HL-60 (cell line): ENCODE measurements around the gene AMIGO2.

Experiments used
- DNase-seq, 2 experiments: peaks; one replicate each; pipeline ENCODE4 v3.0.0-alpha.2; 2010 to 2020; ENCODE audit warnings: low read depth in 1 of 2, low spot score in 1 of 2
- H3K27ac ChIP-seq: fragments of 250-450 bp; sonication (Bioruptor Pico); replicated peaks from 2 replicates; pipeline ENCODE4 v1.5.1; 2020; ENCODE audit warnings: mild to moderate bottlenecking, moderate library complexity
- H3K27me3 ChIP-seq: fragments of 250-450 bp; sonication (Bioruptor Pico); 2 replicates; pipeline ENCODE4 v1.5.1; 2021; ENCODE audit warnings: mild to moderate bottlenecking, moderate library complexity; ENCODE audit not compliant: insufficient read depth, poor library complexity, severe bottlenecking
- H3K4me3 ChIP-seq: replicated peaks from 2 replicates; pipeline ENCODE4 v1.5.1; 2011; ENCODE audit warnings: mild to moderate bottlenecking, control low read depth, low read length; ENCODE audit not compliant: insufficient read depth
- GABPA ChIP-seq: IDR thresholded peaks from 2 replicates; pipeline ENCODE4 v1.6.1; 2012; ENCODE audit warnings: low read depth
- POLR2AphosphoS5 ChIP-seq: IDR thresholded peaks from 2 replicates; pipeline ENCODE4 v1.6.1; 2012; ENCODE audit warnings: low read depth
- REST ChIP-seq: IDR thresholded peaks from 2 replicates; pipeline ENCODE4 v1.6.1; 2012; ENCODE audit warnings: low read depth; ENCODE audit not compliant: insufficient replicate concordance
- SPI1 ChIP-seq: IDR thresholded peaks from 2 replicates; pipeline ENCODE4 v1.6.1; 2012; ENCODE audit warnings: low read depth, mild to moderate bottlenecking, borderline replicate concordance
- TF ChIP-seq, protein P1 (sequence below): IDR thresholded peaks from one replicate; pipeline ENCODE4 v1.5.1; 2011; ENCODE audit warnings: low read length, control low read depth, inconsistent platforms; ENCODE audit not compliant: insufficient read depth

AMIGO2 gene

DNA sequence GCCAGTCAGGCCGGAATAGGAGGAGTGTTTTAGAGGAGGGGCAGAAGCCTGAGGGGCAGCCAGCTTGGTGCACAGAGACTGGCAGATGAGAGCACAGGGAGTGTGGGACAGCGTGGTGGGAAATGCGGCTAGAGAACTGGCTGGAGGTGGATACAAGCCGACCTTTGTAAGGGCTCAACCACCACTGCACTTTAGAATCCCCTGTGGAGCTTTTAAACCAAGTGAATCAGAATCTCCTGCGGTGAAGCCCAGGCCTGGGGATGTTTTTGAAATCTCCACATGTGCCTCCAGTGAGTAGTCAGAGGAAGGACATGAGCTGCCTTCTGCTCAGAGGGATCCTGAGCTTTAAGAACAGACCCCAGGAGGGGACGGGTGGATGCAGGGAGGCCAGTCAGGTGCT, 11.2 kb downstream of the AMIGO2 start:
- H3K27ac ChIP-seq = no peak overlapping the region
- peaks cover 2% of the 10 kb centered on the region for H3K27me3 ChIP-seq
- H3K4me3 ChIP-seq = no peak overlapping the region
- DNase-seq = no peak
- TF ChIP-seq REST (no peak), GABPA (no peak), SPI1 (no peak), POLR2AphosphoS5 (no peak)
- TF ChIP-seq, protein P1, sequence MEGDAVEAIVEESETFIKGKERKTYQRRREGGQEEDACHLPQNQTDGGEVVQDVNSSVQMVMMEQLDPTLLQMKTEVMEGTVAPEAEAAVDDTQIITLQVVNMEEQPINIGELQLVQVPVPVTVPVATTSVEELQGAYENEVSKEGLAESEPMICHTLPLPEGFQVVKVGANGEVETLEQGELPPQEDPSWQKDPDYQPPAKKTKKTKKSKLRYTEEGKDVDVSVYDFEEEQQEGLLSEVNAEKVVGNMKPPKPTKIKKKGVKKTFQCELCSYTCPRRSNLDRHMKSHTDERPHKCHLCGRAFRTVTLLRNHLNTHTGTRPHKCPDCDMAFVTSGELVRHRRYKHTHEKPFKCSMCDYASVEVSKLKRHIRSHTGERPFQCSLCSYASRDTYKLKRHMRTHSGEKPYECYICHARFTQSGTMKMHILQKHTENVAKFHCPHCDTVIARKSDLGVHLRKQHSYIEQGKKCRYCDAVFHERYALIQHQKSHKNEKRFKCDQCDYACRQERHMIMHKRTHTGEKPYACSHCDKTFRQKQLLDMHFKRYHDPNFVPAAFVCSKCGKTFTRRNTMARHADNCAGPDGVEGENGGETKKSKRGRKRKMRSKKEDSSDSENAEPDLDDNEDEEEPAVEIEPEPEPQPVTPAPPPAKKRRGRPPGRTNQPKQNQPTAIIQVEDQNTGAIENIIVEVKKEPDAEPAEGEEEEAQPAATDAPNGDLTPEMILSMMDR = no peak

GRCh38 chr12:47067771-47068431, 11.9 kb downstream of the AMIGO2 start:
- no peak overlapping the region for H3K27ac ChIP-seq

GRCh38 chr12:47067176-47067575, 12.6 kb downstream of the AMIGO2 start:
- no peak for DNase-seq

More at GRCh38 chr12:47067771-47068431, 11.9 kb downstream of the AMIGO2 start:
- Histone ChIP-seq H3K4me3 (no peak overlapping the region), H3K27me3 (peaks cover 2% of the 10 kb centered on the region)
- DNase-seq = no peak
- TF ChIP-seq POLR2AphosphoS5 = no peak
- no peak for TF ChIP-seq REST
- no peak for TF ChIP-seq GABPA
- TF ChIP-seq SPI1 = no peak
- TF ChIP-seq, protein P1 = no peak

More at GRCh38 chr12:47067176-47067575, 12.6 kb downstream of the AMIGO2 start:
- TF ChIP-seq, protein P1 = no peak
- TF ChIP-seq POLR2AphosphoS5 (no peak), REST (no peak), SPI1 (no peak), GABPA (no peak)
- Histone ChIP-seq H3K27me3 (no peaks in the 10 kb centered on the region), H3K27ac (no peak overlapping the region), H3K4me3 (no peak overlapping the region)
